Effector memory CD4-positive, alpha-beta T cell (primary cell): ENCODE results near the gene ENDOU.

Experiments
- DNase-seq, 3 donors: peaks; one replicate each; pipeline ENCODE4 v3.0.0-alpha.2; 2020
- H3K27ac ChIP-seq: 2 replicates; pipeline ENCODE4 v1.7.0; 2013; ENCODE audit warnings: mild to moderate bottlenecking, low read length, moderate library complexity; ENCODE audit not compliant: insufficient read depth, poor library complexity, severe bottlenecking
- H3K27me3 ChIP-seq: replicated peaks from 2 replicates; pipeline ENCODE4 v1.7.0; 2013; ENCODE audit warnings: mild to moderate bottlenecking, low read length; ENCODE audit not compliant: insufficient read depth, control insufficient read depth, poor library complexity, severe bottlenecking
- H3K36me3 ChIP-seq: 2 replicates; pipeline ENCODE4 v1.7.0; 2013; ENCODE audit warnings: mild to moderate bottlenecking, low read length, moderate library complexity; ENCODE audit not compliant: control insufficient read depth, insufficient read depth
- H3K4me1 ChIP-seq: 2 replicates; pipeline ENCODE4 v1.7.0; 2013; ENCODE audit warnings: low read length, mild to moderate bottlenecking; ENCODE audit not compliant: control insufficient read depth, insufficient read depth, poor library complexity, severe bottlenecking
- H3K4me3 ChIP-seq: 2 replicates; pipeline ENCODE4 v1.7.0; 2013; ENCODE audit warnings: low read length, low read depth, mild to moderate bottlenecking; ENCODE audit not compliant: insufficient read depth, poor library complexity, severe bottlenecking
- H3K9me3 ChIP-seq: 2 replicates; pipeline ENCODE4 v1.7.0; 2013; ENCODE audit warnings: mild to moderate bottlenecking, low read length, moderate library complexity; ENCODE audit not compliant: control insufficient read depth
- total RNA-seq, 3 donors: gene quantifications; one replicate each; lab custom pipeline; 2026; lab: John Stamatoyannopoulos, UW

ENDOU gene
- total RNA-seq = 0 to 0.17 (median 0) reads per million in 3 donors

GRCh38 chr12:47725091-47725772 is at the start of gene ENDOU:
Gene ENDOU, minus strand, starts transcription at chr12:47725490. Its CDS starts 77 bp downstream, at chr12:47725413.
- Histone ChIP-seq H3K27ac (no peak within 1 kb of the TSS), H3K9me3 (no peaks in the 10 kb centered on the region), H3K27me3 (no peaks in the 10 kb centered on the region), H3K36me3 (no peaks in the 10 kb centered on the region), H3K4me1 (peaks cover 6% of the 10 kb centered on the region), H3K4me3 (no peak within 1 kb of the TSS)
- DNase-seq = no peak

DNA sequence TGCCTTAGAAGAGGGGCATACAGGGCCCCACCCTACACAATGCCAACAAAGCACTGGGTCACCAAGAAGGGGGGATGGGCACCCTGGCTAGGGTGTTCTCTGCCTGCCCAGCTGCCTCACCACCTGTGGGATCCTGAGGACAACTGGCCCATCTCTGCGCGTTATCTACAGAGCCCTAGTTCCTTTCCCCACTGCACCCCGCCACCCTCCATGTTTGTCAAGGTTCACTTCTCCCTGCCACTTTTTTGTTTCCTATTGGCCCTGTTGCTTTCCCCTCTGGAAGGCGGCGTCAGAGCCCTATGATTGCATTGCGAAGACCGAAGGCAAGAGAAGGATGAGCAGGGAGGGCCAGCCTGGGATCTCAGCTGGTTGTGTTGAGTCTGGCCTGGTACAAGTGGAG is 49.4 kb upstream of the ENDOU start:
- Histone ChIP-seq H3K36me3 (no peaks in the 10 kb centered on the region), H3K4me1 (peaks cover 9% of the 10 kb centered on the region), H3K27ac (no peak overlapping the region), H3K9me3 (no peaks in the 10 kb centered on the region), H3K27me3 (no peaks in the 10 kb centered on the region), H3K4me3 (no peak overlapping the region)
- DNase-seq = no peak

DNA sequence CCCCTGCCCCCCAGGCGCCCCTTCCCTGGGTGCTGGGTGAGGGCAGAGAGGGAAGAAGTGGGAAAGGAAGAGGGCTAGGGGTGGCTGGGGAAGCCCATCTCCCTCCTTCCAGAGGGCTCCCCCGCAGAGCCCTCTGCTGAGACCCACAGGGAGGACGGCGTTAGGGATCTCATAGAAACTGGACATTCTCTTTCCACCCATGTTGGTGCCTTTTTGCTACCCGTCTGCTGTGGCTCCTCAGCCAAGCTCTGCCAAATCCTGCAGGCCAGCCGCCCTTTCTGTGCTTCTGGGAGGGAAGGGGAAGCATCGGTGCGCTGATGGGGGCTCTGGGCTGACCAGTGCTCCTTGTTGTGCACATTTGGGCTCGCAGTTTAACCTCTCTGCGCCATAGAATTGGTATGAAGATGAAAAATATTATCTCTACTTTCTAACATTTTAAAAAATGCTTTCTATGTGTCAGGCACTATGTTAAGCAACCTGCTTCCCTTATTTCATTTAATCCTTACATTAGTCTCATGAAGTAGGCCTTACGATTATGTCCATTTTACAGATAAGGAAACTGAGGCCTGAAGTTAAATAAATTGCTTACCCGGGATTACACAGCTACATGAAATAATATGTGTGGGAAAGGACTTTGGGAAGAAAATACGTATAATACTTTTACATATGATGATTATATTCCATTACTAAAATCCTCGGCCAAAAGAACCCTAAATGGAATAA is 48.7 kb upstream of the ENDOU start:
- Histone ChIP-seq H3K4me1 (peaks cover 9% of the 10 kb centered on the region), H3K27ac (peak overlapping the region; percentile 59)

GRCh38 chr12:47773062-47773857 is 48.0 kb upstream of the ENDOU start, which contains the start of gene SLC48A1:
Gene SLC48A1, plus strand, starts transcription at chr12:47773238. Its CDS starts 67 bp downstream, at chr12:47773305.
- H3K27ac ChIP-seq = peak within 1 kb of the TSS; percentile 59
- no peaks in the 10 kb centered on the region for H3K36me3 ChIP-seq
- DNase-seq = peak; percentile 60 to 65 (median 64)
- H3K4me1 ChIP-seq = peaks cover 9% of the 10 kb centered on the region
- no peaks in the 10 kb centered on the region for H3K27me3 ChIP-seq
- peak within 1 kb of the TSS; percentile 66 for H3K4me3 ChIP-seq
- no peaks in the 10 kb centered on the region for H3K9me3 ChIP-seq

More for the DNA sequence above, 48.7 kb upstream of the ENDOU start:
- Histone ChIP-seq H3K27me3 (no peaks in the 10 kb centered on the region), H3K36me3 (no peaks in the 10 kb centered on the region), H3K9me3 (no peaks in the 10 kb centered on the region), H3K4me3 (peak overlapping the region; percentile 66)
- DNase-seq = no peak

GRCh38 chr12:47772738-47773061 is 47.4 kb upstream of the ENDOU start:
- H3K4me3 ChIP-seq = peak overlapping the region; percentile 38
- no peaks in the 10 kb centered on the region for H3K36me3 ChIP-seq
- H3K27me3 ChIP-seq = no peaks in the 10 kb centered on the region
- no peak for DNase-seq
- H3K4me1 ChIP-seq = peaks cover 9% of the 10 kb centered on the region
- no peak overlapping the region for H3K27ac ChIP-seq
- no peaks in the 10 kb centered on the region for H3K9me3 ChIP-seq

DNA sequence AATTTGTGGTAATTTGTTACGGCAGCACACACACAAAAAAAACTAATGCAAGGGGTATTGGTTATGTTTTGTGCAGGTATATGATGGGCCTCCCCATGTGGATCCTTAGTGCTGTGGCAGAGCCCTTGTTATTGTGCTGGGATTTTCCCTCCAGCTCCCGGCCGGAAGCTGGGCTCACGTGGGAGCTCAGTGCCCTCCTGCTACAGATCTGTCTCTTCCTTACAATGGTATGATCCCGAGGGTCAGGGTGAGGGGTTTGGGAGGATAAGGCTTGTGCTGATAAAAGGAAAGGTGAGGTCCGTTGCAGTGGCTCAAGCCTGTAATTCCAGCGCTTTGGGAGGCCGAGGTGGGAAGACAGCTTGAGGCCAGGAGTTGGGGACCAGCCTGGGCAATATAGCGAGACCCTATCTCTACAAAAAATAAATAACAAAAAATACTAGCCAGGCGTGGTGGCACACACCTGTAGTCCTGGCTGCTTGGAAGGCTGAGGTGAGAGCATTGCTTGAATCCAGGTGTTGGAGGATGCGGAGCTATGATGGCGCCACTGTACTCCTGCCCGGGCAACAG is 46.9 kb upstream of the ENDOU start:
- H3K27me3 ChIP-seq = no peaks in the 10 kb centered on the region
- peaks cover 9% of the 10 kb centered on the region for H3K4me1 ChIP-seq
- H3K27ac ChIP-seq = no peak overlapping the region
- peak overlapping the region; percentile 38 for H3K4me3 ChIP-seq
- no peaks in the 10 kb centered on the region for H3K9me3 ChIP-seq
- H3K36me3 ChIP-seq = no peaks in the 10 kb centered on the region
- DNase-seq = no peak

DNA sequence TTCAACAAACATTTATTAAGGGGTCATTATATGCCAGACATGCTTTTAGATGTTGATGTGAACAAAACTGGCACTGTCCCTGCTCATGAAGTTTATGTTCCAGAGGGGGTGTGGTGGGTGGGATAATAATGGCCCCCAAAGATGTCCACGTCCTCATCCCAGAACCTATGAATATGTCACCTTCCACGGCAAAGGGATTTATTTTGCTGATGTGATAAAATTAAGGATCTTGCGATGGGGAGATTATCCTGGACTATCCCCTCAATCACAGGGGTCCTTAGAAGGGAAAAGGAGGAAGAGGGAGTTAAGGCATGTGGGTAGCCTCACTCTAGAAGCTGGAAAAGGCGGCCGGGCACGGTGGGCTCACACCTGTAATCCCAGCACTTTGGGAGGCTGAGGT is 46.0 kb upstream of the ENDOU start:
- H3K4me1 ChIP-seq = peaks cover 10% of the 10 kb centered on the region
- no peak overlapping the region for H3K4me3 ChIP-seq
- no peaks in the 10 kb centered on the region for H3K9me3 ChIP-seq
- no peaks in the 10 kb centered on the region for H3K36me3 ChIP-seq
- H3K27ac ChIP-seq = no peak overlapping the region
- H3K27me3 ChIP-seq = no peaks in the 10 kb centered on the region
- no peak for DNase-seq

GRCh38 chr12:47770086-47770726 is 44.9 kb upstream of the ENDOU start:
- Histone ChIP-seq H3K27ac (no peak overlapping the region), H3K27me3 (no peaks in the 10 kb centered on the region), H3K9me3 (no peaks in the 10 kb centered on the region), H3K36me3 (no peaks in the 10 kb centered on the region), H3K4me1 (peaks cover 13% of the 10 kb centered on the region), H3K4me3 (no peak overlapping the region)
- no peak for DNase-seq

- DNase-seq = no peak
- Histone ChIP-seq H3K27ac (no peak overlapping the region), H3K27me3 (no peaks in the 10 kb centered on the region), H3K4me1 (peaks cover 13% of the 10 kb centered on the region), H3K9me3 (no peaks in the 10 kb centered on the region), H3K36me3 (no peaks in the 10 kb centered on the region), H3K4me3 (no peak overlapping the region)
Observed at GRCh38 chr12:47769234-47770085, 44.2 kb upstream of the ENDOU start.
